Measurements from ENCODE around the gene PLTP.

PLTP gene

DNA sequence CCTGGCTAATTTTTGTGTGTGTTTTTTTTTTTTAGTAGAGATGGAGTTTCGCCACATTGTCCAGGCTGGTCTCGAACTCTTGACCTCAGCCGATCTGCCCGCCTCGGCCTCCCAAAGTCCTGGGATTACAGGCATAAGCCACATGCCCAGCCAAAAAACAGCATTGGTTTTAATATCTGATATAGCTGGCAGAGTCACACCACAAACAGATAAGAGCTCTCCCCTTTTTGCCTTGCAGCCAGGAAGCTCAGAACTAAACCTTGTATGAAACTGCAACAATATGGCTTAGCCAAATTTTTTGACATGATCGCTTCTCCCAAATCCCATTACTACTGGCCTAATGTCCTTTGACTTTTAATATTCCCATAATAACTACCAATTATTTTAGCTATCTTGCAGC is 59.6 kb downstream of the PLTP start:
- DNase-seq (ENCODE audit: extremely low spot score, insufficient read length, low read depth) (no peak), FAIRE-seq (no peak)

DNA sequence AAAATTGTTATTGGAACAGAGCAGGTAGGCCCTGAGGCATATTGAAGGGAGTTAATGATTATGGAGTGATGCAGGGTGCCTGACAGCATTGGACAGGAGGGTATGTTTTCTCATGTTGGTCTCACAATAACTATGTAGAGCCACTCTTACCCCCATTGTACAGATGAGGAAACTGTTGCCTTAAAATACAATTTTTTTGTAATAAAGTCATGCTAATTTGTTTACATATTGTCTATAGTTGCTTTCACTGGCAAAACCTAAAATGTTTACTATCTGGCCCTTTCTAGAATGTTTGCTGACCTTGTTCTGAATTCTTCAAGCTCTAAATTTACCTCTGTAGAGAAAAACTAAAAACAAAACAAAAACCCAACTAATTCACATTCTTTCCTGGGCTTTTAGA is 60.5 kb downstream of the PLTP start:
- DNase-seq (ENCODE audit: extremely low spot score, insufficient read length, low read depth) (no peak), FAIRE-seq (no peak)

DNA sequence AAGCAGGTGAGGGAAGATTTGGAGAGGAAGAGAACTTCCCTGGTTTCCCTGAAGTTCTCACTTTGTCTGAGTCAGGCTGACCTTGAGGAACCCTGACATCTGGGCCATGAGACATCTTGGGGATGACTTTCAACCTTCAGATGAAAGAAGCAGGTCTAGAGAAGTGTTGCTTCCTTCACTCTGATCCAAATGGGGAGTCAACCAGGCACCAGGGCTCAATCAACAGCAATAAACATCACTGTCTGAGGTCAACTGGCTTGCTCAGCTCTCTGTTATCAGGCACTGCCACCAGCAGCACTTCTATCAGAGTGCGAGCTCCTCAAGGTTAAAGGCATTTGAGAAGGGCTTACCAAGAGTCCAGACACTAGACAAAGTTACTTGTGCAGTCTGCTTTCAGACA is 61.0 kb downstream of the PLTP start:
- DNase-seq (ENCODE audit: extremely low spot score, insufficient read length, low read depth): no peak
- no peak for FAIRE-seq

DNA sequence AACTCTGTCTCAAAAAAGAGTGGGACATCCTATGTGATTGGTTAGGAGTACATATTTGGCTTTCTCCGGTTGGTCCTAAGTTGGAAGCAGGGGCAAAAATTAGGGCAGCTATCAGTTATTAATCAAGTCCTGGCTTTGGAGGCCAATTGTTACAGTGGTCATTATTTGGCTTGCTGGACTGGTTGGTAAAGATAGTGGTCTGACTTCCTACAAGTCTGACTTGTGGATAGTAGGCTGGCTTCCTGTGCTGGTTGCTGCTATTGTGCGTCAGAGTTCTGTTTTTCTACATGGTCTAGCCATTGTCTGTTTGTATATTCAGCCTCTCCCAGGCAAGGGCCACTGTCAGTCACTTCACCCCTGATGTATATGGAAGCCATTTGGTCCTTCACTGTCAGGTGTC is 61.7 kb downstream of the PLTP start:
- DNase-seq (ENCODE audit: extremely low spot score, insufficient read length, low read depth) (no peak), FAIRE-seq (no peak)

DNA sequence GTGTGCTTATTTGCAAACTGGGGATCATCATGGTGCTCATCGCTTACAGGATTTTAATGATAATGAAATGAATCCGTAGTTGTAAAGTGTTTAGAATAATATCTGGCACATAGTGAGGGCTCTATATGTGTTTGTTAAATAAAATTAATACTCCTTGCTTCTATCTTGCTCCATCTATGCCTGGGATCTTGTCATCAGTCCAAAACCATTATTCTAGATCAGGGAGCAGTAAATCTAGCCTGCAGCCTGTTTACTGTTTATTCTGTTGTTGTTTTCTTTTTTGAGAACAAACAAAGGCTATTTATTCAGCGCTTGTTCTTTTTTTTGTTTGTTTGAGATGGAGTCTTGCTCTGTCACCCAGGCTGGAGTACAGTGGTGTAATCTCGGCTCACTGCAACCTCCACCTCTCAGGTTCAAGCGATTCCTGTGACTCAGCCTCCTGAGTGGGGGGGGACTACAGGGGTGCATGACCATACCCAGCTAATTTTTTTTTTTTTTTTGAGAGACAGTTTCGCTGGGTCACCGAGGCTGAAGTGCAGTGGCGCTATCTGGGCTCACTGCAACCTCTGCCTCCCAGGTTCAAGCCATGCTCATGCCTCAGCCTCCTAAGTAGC is 62.9 kb downstream of the PLTP start:
- FAIRE-seq (no peak), DNase-seq (ENCODE audit: extremely low spot score, insufficient read length, low read depth) (no peak)

Measured in GM18507 (cell line).